GM19324 (cell line): ENCODE measurements around the gene TBC1D3K.
"Not testable (repeated sequence)": the region's sequence is repeated elsewhere in the genome, so short reads cannot be mapped to it uniquely, and the experiment has no call there.

ENCODE experiments used
- ATAC-seq: cut with Tn5 transposase; IDR thresholded peaks from one replicate; pipeline ENCODE4 v1.9.1; 2021; ENCODE audit warnings: mild to moderate bottlenecking, moderate library complexity; ENCODE audit not compliant: unreplicated experiment, low FRiP score

The TBC1D3K gene

DNA sequence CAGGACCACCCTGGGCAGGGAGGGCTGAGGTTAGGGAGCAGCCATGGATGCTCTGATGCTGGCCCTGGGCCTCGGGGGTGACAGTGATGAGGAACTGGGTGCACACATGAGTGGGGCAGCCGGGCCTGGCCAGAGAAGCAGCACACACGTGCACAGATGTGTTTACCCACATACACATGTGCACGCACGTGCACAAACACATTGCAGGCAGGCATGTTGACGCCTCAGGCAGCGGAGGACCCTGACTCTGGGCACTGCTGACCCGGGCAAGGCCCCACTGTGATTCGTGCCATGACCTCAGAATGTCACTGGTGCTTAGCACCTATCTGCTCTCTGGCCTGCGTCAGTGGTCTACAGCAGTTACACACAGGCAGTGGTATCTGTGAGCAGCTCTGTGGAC, at the start of gene TBC1D3K:
TSS of gene TBC1D3K (plus strand) at position 301 of the 400 bp plus-strand sequence. CDS start 1,585 bp downstream, outside the sequence.
- not testable (repeated sequence) for ATAC-seq

- ATAC-seq, result no peak
These were observed 39.7 kb upstream of the TBC1D3K start for GRCh38 chr17:37884516-37884915.

DNA sequence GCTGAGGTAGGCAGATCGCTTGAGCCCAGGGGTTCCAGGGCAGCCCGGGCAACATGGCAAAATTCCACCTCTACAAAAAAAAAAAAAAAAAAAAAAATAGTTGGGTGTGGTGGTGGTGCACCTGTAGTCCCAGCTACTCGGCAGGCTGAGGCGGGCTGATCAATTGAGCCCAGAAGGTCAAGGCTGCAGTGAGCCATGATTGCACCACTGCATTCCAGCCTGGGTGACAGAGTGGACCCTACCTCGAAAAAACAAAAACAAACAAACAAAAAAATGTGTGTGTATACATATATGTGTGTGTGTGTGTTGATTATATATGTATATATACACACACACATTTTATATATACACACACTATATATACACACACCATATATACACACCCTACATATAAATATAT, 39.1 kb upstream of the TBC1D3K start:
- ATAC-seq, result no peak

GRCh38 chr17:37888881-37889280, 35.3 kb upstream of the TBC1D3K start:
- ATAC-seq, result no peak

- not testable (repeated sequence) for ATAC-seq
These were observed 27.3 kb upstream of the TBC1D3K start for GRCh38 chr17:37896961-37897360.
